HG03060 (cell line): ENCODE measurements around the gene PMS2.
"Not testable (repeated sequence)": the region's sequence is repeated elsewhere in the genome, so short reads cannot be mapped to it uniquely, and the experiment has no call there.

Experiments
- ATAC-seq: cut with Tn5 transposase; IDR thresholded peaks from one replicate; pipeline ENCODE4 v1.9.1; 2021; ENCODE audit warnings: low read depth, moderate number of reproducible peaks; ENCODE audit not compliant: unreplicated experiment

PMS2 gene

DNA sequence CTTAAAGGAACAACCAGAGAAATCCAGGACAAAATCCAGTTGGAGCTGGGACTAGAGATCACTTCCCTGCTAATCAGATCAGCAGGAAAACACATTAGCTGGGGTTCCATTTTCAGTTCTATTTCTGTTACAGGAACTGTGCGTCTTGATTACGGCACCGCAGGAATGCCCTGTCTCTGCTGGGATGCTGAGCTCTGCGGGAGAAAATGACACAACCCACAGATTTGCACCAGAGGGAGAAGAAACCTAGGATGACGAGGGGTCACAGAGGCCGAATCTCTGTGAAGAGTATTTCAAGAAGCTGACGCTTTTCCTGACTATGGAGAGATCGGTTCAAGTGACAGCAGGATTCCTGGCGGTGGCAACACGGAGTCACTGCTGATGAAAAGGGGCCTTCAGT lies 78.6 kb downstream of the PMS2 start:
- not testable (repeated sequence) for ATAC-seq

DNA sequence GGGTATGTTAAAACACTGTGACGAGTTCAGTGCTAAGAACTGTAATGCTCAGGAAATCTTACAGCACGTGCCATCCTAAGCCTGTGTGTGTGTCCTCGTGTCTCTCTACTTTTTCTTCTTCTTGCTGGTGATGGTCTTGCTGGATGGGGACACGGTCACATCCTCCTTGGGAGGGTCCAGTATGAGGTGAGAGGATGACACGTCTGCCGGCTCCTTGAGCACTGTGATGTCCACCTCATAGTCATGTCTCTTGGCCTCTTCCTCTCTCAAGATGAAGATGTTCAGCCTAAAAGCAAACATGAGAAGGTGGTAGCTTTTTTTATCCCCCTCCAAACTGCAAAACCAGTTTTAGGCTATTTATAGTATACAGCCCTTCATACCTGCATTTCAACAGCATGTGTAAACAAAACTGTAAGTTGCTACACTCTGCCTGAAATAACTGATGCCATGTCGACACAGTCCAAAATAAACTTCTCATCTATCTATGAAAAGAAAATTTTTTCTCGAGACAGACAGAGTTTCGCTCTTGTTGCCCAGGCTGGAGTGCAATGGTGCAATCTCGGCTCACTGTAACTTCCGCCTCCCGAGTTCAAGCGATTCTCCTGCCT lies 82.5 kb downstream of the PMS2 start:
- ATAC-seq, result not testable (repeated sequence)

DNA sequence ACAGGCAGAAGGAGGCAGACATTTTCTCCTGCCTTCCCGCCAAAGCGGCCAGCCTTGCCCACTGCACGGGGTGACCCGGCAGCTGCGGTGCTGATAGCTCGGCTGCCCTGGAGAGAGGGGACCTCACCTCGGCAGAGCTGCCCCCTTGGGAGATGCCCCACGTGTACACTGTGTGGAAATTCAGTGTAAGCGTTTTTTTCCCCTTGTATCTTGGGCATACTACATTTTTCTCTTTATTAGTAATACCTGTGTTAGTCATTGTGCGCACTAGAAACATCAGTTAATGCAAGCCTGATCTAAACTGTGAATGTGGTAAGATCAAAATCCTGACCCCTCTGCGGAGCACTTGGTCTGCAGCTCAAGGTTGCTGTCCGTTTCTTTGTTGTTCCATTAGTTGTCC lies 84.2 kb downstream of the PMS2 start:
- ATAC-seq, result not testable (repeated sequence)

DNA sequence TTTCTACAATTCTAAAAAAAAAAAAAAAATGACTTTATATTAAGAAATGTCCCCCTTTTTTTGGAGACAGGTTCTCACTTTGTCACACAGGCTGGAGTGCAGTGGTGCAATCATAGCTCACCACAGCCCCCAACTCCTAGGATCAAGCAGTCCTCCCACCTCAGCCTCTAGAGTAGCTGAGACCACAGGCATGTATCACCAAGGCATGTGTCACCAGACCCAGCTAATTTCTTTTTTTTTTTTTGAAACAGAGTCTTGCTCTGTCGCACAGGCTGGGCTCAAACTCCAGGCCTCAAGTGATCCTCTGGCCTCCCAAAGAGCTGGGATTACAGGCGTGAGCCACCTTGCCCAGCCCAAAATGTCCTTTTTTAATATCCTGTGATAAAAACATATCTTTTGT lies 84.7 kb downstream of the PMS2 start:
- not testable (repeated sequence) for ATAC-seq
